Neuronal stem cell (in vitro differentiated cells): ENCODE measurements around the gene UGT1A9.

ENCODE experiments used
- DNase-seq: peaks from one replicate; pipeline ENCODE4 v3.0.0-alpha.2; 2013; ENCODE audit warnings: low spot score
- H2AFZ ChIP-seq: one replicate; pipeline ENCODE4 v1.6.1; 2013; ENCODE audit warnings: mild to moderate bottlenecking, low read length, inconsistent platforms
- H2AK5ac ChIP-seq: 2 replicates; pipeline ENCODE4 v1.6.1; 2013; ENCODE audit warnings: low read depth, mild to moderate bottlenecking, inconsistent platforms, low read length, moderate library complexity, mixed read lengths
- H2BK120ac ChIP-seq: 2 replicates; pipeline ENCODE4 v1.6.1; 2013; ENCODE audit warnings: low read depth, mild to moderate bottlenecking, inconsistent platforms, low read length, moderate library complexity, mixed read lengths
- H2BK12ac ChIP-seq: one replicate; pipeline ENCODE4 v1.6.1; 2013; ENCODE audit warnings: low read length, inconsistent platforms
- H2BK15ac ChIP-seq: 2 replicates; pipeline ENCODE4 v1.6.1; 2013; ENCODE audit warnings: mild to moderate bottlenecking, low read length, inconsistent platforms, mixed read lengths
- H2BK5ac ChIP-seq: one replicate; pipeline ENCODE4 v1.6.1; 2013; ENCODE audit warnings: inconsistent platforms, mild to moderate bottlenecking, low read length, moderate library complexity
- H3K14ac ChIP-seq: one replicate; pipeline ENCODE4 v1.6.1; 2013; ENCODE audit warnings: low read length, inconsistent platforms
- H3K18ac ChIP-seq: 2 replicates; pipeline ENCODE4 v1.6.1; 2013; ENCODE audit warnings: low read length, inconsistent platforms
- H3K23ac ChIP-seq: 2 replicates; pipeline ENCODE4 v1.6.1; 2013; ENCODE audit warnings: low read depth, mild to moderate bottlenecking, mixed read lengths, low read length, inconsistent platforms; ENCODE audit not compliant: poor library complexity
- H3K27ac ChIP-seq: replicated peaks from 3 replicates; pipeline ENCODE4 v1.5.1; 2013; ENCODE audit warnings: low read length, inconsistent platforms
- H3K27me3 ChIP-seq, 3 experiments: 2 replicates each; pipeline ENCODE4 v1.6.1; 2013; ENCODE audit warnings: low read length in 3 of 3, mild to moderate bottlenecking in 2 of 3, inconsistent platforms in 1 of 3, low read depth in 1 of 3, mixed read lengths in 1 of 3, moderate library complexity in 1 of 3; ENCODE audit not compliant: control insufficient read depth in 3 of 3, insufficient read depth in 3 of 3
- H3K36me3 ChIP-seq, 2 donors: replicated peaks in 1 of 2; 2 replicates each; pipeline ENCODE4 v1.6.1; 2013; ENCODE audit warnings: low read length in 2 of 2; ENCODE audit not compliant: control insufficient read depth in 2 of 2, insufficient read depth in 2 of 2
- H3K4ac ChIP-seq: 2 replicates; pipeline ENCODE4 v1.6.1; 2013; ENCODE audit warnings: inconsistent platforms, mild to moderate bottlenecking, low read length, moderate library complexity
- H3K4me1 ChIP-seq, 2 donors: 1 replicate in 1 of 2; 2 replicates in 1 of 2; pipeline ENCODE4 v1.6.1; 2013; ENCODE audit warnings: low read length in 2 of 2, low read depth in 1 of 2; ENCODE audit not compliant: control insufficient read depth in 2 of 2, insufficient read depth in 1 of 2
- H3K4me2 ChIP-seq: one replicate; pipeline ENCODE4 v1.6.1; 2013; ENCODE audit warnings: mild to moderate bottlenecking, low read length, inconsistent platforms; ENCODE audit not compliant: insufficient read depth, poor library complexity, severe bottlenecking
- H3K4me3 ChIP-seq, 2 donors: 2 replicates each; pipeline ENCODE4 v1.5.1; 2013; ENCODE audit warnings: low read length in 2 of 2, mild to moderate bottlenecking in 2 of 2, inconsistent platforms in 1 of 2, moderate library complexity in 1 of 2
- H3K79me1 ChIP-seq: one replicate; pipeline ENCODE4 v1.6.1; 2013; ENCODE audit warnings: low read depth, mild to moderate bottlenecking, inconsistent platforms, low read length, moderate library complexity
- H3K9ac ChIP-seq: one replicate; pipeline ENCODE4 v1.6.1; 2013; ENCODE audit warnings: mild to moderate bottlenecking, low read depth, low read length, inconsistent platforms; ENCODE audit not compliant: poor library complexity
- H3K9me3 ChIP-seq, 2 donors: replicated peaks in 1 of 2; 2 replicates each; pipeline versions ENCODE3 to v1.6.1; 2013; ENCODE audit warnings: low read length in 2 of 2, mild to moderate bottlenecking in 2 of 2, inconsistent platforms in 1 of 2, low read depth in 1 of 2, mixed read lengths in 1 of 2, moderate library complexity in 1 of 2; ENCODE audit not compliant: control insufficient read depth in 2 of 2, insufficient read depth in 1 of 2
- H4K8ac ChIP-seq: one replicate; pipeline ENCODE4 v1.6.1; 2013; ENCODE audit warnings: low read depth, mild to moderate bottlenecking, inconsistent platforms, low read length, moderate library complexity
- H4K91ac ChIP-seq: one replicate; pipeline ENCODE4 v1.6.1; 2013; ENCODE audit warnings: low read length, low read depth, mild to moderate bottlenecking, inconsistent platforms; ENCODE audit not compliant: poor library complexity
- WGBS, 2 donors: extraction: QIAGEN DNeasy Blood & Tissue Kit; methylation state at CpG; one replicate each; pipeline ENCODE4 v1.1.7; 2013; ENCODE audit warnings: missing lambda C conversion rate in 2 of 2, mixed read lengths in 1 of 2; ENCODE audit not compliant: insufficient read length in 2 of 2, insufficient replicate concordance in 1 of 2; ENCODE audit errors: extremely low coverage in 2 of 2; 5-methylcytosine and 5-hydroxymethylcytosine counted together

UGT1A9 gene

DNA sequence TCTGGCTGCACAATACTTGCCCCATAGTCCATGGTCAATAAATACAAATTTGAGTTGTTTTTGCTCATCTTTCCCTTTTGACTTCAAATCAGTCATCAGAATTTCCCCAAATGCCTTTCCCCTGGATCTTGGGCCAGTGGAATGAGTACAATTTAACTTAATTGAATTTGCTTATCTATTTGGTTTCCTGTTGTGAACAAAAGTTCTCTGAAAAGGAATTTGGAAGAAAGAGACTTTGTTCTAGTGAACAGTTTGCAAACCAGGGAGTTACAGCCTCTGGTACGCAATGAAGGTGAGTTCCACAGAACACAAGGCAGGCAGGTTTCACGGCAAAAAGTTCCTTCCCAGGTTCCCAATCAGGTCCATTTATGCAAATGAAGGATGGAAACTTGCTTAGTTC lies 87.2 kb downstream of the UGT1A9 start:
- no peaks in the 10 kb centered on the region for H3K27me3 ChIP-seq
- no peak overlapping the region for H3K4me3 ChIP-seq
- H3K4me1 ChIP-seq: no peaks in the 10 kb centered on the region
- no peak overlapping the region for H3K27ac ChIP-seq
- H3K9ac ChIP-seq: no peak overlapping the region
- no CpG with 5 or more reads among the region's 2 CpGs for whole genome bisulfite sequencing, 2 donors
- no peak overlapping the region for H4K8ac ChIP-seq
- H3K4ac ChIP-seq: no peak overlapping the region
- no peak overlapping the region for H4K91ac ChIP-seq
- H3K36me3 ChIP-seq: no peaks in the 10 kb centered on the region
- H3K23ac ChIP-seq: no peak overlapping the region
- H2AK5ac ChIP-seq: no peak overlapping the region
- no peak overlapping the region for H2BK120ac ChIP-seq
- no peak overlapping the region for H2BK15ac ChIP-seq
- H3K18ac ChIP-seq: no peak overlapping the region
- H3K4me2 ChIP-seq: no peak overlapping the region
- no peak overlapping the region for H2AFZ ChIP-seq
- no peak overlapping the region for H2BK12ac ChIP-seq
- no peak overlapping the region for H3K14ac ChIP-seq
- no peak overlapping the region for H2BK5ac ChIP-seq
- peaks cover 0 to 3% of the 10 kb centered on the region in 2 donors for H3K9me3 ChIP-seq
- H3K79me1 ChIP-seq: no peaks in the 10 kb centered on the region
- DNase-seq: no peak

DNA sequence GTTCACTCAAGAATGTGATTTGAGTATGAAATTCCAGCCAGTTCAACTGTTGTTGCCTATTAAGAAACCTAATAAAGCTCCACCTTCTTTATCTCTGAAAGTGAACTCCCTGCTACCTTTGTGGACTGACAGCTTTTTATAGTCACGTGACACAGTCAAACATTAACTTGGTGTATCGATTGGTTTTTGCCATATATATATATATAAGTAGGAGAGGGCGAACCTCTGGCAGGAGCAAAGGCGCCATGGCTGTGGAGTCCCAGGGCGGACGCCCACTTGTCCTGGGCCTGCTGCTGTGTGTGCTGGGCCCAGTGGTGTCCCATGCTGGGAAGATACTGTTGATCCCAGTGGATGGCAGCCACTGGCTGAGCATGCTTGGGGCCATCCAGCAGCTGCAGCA lies 88.3 kb downstream of the UGT1A9 start, which contains the start of gene UGT1A1:
TSS of gene UGT1A1 (plus strand) at position 228 of the 400 bp plus-strand sequence. CDS start at position 246, 18 bp downstream.
- H3K4me3 ChIP-seq: no peak within 1 kb of the TSS
- peak within 1 kb of the TSS; percentile 40 for H3K4ac ChIP-seq
- peaks cover 0 to under 1% of the 10 kb centered on the region in 2 donors for H3K9me3 ChIP-seq
- no peaks in the 10 kb centered on the region for H3K36me3 ChIP-seq
- no CpG with 5 or more reads among the region's 6 CpGs for WGBS, 2 donors
- no peaks in the 10 kb centered on the region for H3K27me3 ChIP-seq
- DNase-seq: no peak
- no peak within 1 kb of the TSS for H2BK120ac ChIP-seq
- H3K14ac ChIP-seq: no peak within 1 kb of the TSS
- H3K4me1 ChIP-seq: no peaks in the 10 kb centered on the region
- H2AK5ac ChIP-seq: no peak within 1 kb of the TSS
- H4K8ac ChIP-seq: no peak within 1 kb of the TSS
- H2BK15ac ChIP-seq: no peak within 1 kb of the TSS
- H3K18ac ChIP-seq: peak within 1 kb of the TSS; percentile 67
- no peak within 1 kb of the TSS for H2BK12ac ChIP-seq
- no peak within 1 kb of the TSS for H4K91ac ChIP-seq
- no peak within 1 kb of the TSS for H3K27ac ChIP-seq
- H3K79me1 ChIP-seq: no peaks in the 10 kb centered on the region
- H3K9ac ChIP-seq: no peak within 1 kb of the TSS
- no peak within 1 kb of the TSS for H3K4me2 ChIP-seq
- H3K23ac ChIP-seq: no peak within 1 kb of the TSS
- peak within 1 kb of the TSS; percentile 18 for H2BK5ac ChIP-seq
- H2AFZ ChIP-seq: peak within 1 kb of the TSS; percentile 6

DNA sequence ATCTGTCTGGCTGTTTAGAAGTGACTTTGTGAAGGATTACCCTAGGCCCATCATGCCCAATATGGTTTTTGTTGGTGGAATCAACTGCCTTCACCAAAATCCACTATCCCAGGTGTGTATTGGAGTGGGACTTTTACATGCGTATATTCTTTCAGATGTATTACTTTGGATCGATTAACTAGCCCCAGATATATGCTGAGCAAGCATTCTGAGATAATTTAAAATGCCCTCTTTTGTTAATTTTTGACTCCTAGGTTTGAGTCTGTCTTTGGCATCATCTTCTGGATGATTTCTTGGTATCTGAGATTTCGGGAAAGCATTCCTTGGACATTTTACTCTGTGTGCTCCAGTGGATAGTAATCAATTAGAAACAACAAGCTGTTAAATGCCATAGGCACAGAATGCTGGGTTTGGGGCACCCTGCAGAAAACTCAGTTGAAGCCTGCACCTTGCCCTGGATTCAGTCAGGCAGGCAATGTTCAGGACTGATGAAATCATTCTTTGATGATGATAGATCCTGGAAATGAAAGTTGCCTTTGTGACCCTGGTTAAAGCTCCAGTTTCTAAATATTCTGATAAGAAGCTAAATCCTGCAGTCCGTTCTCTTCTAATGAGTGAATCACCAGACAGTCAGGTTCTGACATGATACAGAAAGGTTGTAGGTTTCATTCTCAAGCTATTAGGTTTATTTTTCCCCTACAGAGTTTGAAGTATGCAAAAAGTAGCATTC lies 89.5 kb downstream of the UGT1A9 start:
- H2BK120ac ChIP-seq: no peak overlapping the region
- no peak overlapping the region for H3K4ac ChIP-seq
- no peak overlapping the region for H4K91ac ChIP-seq
- no peak overlapping the region for H3K23ac ChIP-seq
- H2AFZ ChIP-seq: no peak overlapping the region
- DNase-seq: no peak
- H2BK15ac ChIP-seq: no peak overlapping the region
- no peaks in the 10 kb centered on the region for H3K27me3 ChIP-seq
- no peak overlapping the region for H2BK12ac ChIP-seq
- H2BK5ac ChIP-seq: no peak overlapping the region
- no peaks in the 10 kb centered on the region for H3K79me1 ChIP-seq
- no peaks in the 10 kb centered on the region for H3K4me1 ChIP-seq
- no peak overlapping the region for H3K14ac ChIP-seq
- WGBS, 2 donors: no CpG with 5 or more reads among the region's 4 CpGs
- H4K8ac ChIP-seq: no peak overlapping the region
- H3K9me3 ChIP-seq: no peaks in the 10 kb centered on the region
- no peak overlapping the region for H3K4me3 ChIP-seq
- no peak overlapping the region for H3K9ac ChIP-seq
- no peak overlapping the region for H3K18ac ChIP-seq
- H2AK5ac ChIP-seq: no peak overlapping the region
- no peak overlapping the region for H3K27ac ChIP-seq
- no peaks in the 10 kb centered on the region for H3K36me3 ChIP-seq
- no peak overlapping the region for H3K4me2 ChIP-seq

- Histone ChIP-seq H4K8ac (no peak overlapping the region), H3K27ac (no peak overlapping the region), H3K79me1 (no peaks in the 10 kb centered on the region), H2BK5ac (no peak overlapping the region), H3K36me3 (no peaks in the 10 kb centered on the region), H3K4ac (no peak overlapping the region), H3K9me3 (peaks cover under 1 to 5% of the 10 kb centered on the region in 2 donors), H3K4me3 (no peak overlapping the region), H2BK120ac (no peak overlapping the region), H3K23ac (no peak overlapping the region), H2AK5ac (no peak overlapping the region), H2BK12ac (no peak overlapping the region), H2AFZ (no peak overlapping the region), H2BK15ac (no peak overlapping the region), H3K4me2 (no peak overlapping the region), H3K9ac (no peak overlapping the region), H3K14ac (no peak overlapping the region), H3K27me3 (no peaks in the 10 kb centered on the region), H4K91ac (no peak overlapping the region), H3K18ac (no peak overlapping the region), H3K4me1 (peaks cover 3 to 6% of the 10 kb centered on the region in 2 donors)
- no peak for DNase-seq
- no CpG with 5 or more reads among the region's 7 CpGs for WGBS, 2 donors
Observed at GRCh38 chr2:233764264-233764663, 92.6 kb downstream of the UGT1A9 start.
